Activated naive CD4-positive, alpha-beta T cell treated with anti-CD3 and anti-CD28 coated beads, Interleukin-2, amount 50 U/mL, for 24 hours (primary cell): Measurements from ENCODE around the gene NPR3.

Source experiments
- H3K27ac Mint-ChIP-seq: one replicate; pipeline ENCODE4 v1.8.0; 2021; ENCODE audit warnings: mild to moderate bottlenecking, mixed read lengths
- H3K27me3 Mint-ChIP-seq: one replicate; pipeline ENCODE4 v1.8.0; 2021; ENCODE audit warnings: mixed read lengths
- H3K36me3 Mint-ChIP-seq: one replicate; pipeline ENCODE4 v1.8.0; 2021; ENCODE audit warnings: mixed read lengths
- H3K4me1 Mint-ChIP-seq: one replicate; pipeline ENCODE4 v1.8.0; 2021; ENCODE audit warnings: mixed read lengths
- H3K4me3 Mint-ChIP-seq: one replicate; pipeline ENCODE4 v1.8.0; 2021; ENCODE audit warnings: mild to moderate bottlenecking, mixed read lengths
- H3K9me3 Mint-ChIP-seq: one replicate; pipeline ENCODE4 v1.8.0; 2021; ENCODE audit warnings: mixed read lengths

Gene NPR3, protein sequence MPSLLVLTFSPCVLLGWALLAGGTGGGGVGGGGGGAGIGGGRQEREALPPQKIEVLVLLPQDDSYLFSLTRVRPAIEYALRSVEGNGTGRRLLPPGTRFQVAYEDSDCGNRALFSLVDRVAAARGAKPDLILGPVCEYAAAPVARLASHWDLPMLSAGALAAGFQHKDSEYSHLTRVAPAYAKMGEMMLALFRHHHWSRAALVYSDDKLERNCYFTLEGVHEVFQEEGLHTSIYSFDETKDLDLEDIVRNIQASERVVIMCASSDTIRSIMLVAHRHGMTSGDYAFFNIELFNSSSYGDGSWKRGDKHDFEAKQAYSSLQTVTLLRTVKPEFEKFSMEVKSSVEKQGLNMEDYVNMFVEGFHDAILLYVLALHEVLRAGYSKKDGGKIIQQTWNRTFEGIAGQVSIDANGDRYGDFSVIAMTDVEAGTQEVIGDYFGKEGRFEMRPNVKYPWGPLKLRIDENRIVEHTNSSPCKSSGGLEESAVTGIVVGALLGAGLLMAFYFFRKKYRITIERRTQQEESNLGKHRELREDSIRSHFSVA

DNA sequence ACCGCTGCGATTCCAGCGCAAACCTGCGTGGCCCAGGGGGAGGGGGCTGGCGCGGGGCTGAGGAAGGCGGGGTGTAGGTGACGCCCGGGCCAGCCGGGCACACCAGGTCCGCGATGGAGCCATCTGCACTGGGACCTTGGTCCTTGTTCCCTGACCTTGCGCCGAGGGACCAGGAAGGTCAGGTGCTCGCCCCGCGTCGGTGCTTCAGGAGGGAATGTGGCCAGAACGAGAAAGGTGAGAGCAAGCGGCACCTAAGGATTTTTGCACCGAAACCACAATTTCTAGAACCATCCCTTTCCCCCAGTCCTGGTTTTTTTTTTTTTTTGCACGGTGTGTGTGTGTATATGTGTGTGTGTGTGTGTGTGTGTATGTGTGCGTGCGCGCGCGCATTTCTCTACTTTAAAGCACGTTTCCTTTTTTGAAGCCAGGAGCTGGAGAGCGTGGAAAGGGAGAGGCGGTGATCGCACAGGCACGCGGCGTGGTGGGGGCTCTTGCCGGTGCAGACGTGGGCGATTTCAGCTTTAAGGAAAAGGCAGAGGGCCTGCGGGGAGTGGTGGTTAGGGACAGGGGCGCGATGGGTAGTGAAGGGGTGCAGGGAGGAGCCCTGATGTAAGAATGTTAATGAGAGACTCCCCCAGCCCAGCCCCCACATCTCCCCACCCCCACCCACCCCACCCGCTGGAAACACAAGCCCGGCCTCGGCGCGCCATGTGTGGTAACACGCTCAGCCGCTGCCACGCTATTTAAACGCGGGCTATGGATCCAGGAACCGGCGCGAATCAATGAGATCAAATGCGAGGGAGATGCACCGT, at the start of gene NPR3:
Gene NPR3 (plus strand): TSS at position 772 of the 812 bp plus-strand sequence. CDS start 456 bp downstream, outside the sequence.
- Mint-ChIP-seq H3K4me1 (peaks cover 22% of the 10 kb centered on the region), H3K9me3 (no peaks in the 10 kb centered on the region), H3K27me3 (peaks cover 40% of the 10 kb centered on the region), H3K4me3 (peak within 1 kb of the TSS; percentile 54), H3K36me3 (no peaks in the 10 kb centered on the region), H3K27ac (no peak within 1 kb of the TSS)

DNA sequence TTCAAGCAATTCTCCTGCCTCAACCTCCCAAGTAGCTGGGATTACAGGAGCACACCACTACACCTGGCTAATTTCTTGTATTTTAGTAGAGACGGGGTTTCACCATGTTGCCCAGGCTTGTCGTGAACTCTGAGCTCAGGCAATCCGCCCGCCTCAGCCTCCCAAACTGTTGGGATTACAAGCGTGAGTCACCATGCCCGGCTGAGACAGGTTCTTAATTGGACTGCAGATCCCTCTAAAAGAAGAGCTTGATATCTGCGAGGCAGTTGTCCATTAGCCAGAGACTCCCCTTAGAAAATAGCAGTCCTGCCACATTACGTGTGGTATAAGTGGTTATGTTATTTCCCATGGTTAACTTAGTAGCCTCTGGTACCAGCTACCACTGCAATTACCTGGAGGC, 46.6 kb upstream of the NPR3 start:
- H3K27ac Mint-ChIP-seq = no peak overlapping the region
- H3K4me3 Mint-ChIP-seq = no peak overlapping the region
- H3K4me1 Mint-ChIP-seq = no peaks in the 10 kb centered on the region
- peaks cover 9% of the 10 kb centered on the region for H3K9me3 Mint-ChIP-seq
- H3K27me3 Mint-ChIP-seq = peaks cover 5% of the 10 kb centered on the region
- H3K36me3 Mint-ChIP-seq = peaks cover 2% of the 10 kb centered on the region

DNA sequence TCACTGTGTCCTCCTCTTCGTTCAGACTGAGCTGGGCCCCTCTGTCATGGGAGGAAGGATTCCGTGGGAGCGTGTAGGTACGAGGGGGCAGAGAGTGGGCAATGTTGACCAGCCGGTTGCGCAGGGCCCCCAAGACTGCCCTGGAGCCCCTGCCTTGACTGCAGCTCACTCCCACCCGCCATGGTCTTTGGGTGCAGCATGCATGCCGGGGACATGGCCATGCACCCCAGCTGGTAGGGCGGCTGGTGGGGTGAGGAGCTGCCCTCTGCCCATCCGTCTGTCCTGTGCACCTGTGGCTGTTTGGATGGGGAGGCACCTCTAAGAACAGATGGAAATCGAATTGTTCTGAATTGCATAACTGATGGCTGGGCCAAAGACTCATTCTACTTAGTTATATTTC, 42.6 kb upstream of the NPR3 start:
- Mint-ChIP-seq H3K27me3 (peaks cover 4% of the 10 kb centered on the region), H3K36me3 (no peaks in the 10 kb centered on the region), H3K4me3 (no peak overlapping the region), H3K9me3 (peaks cover 4% of the 10 kb centered on the region), H3K4me1 (no peaks in the 10 kb centered on the region), H3K27ac (no peak overlapping the region)

DNA sequence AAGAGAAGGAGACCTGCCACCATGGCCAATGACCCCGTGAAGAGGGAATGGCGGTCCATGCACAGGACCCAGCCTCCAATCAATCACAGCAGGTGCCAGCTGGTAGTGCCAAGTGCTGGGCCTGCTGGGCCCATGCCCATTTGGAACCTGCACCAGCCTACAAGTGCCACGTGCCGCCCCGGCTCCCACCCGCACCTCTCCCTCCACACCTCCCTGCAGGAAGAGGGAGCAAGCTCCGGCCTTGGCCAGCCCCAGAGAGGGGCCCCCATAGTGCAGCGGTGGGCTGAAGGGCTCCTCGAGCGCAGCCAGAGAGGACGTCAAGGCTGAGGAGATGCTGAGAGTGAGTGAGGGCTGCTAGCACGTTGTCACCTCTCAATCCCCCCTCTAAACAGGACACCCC, 37.8 kb upstream of the NPR3 start:
- peaks cover 3% of the 10 kb centered on the region for H3K27me3 Mint-ChIP-seq
- H3K4me1 Mint-ChIP-seq = no peaks in the 10 kb centered on the region
- no peak overlapping the region for H3K27ac Mint-ChIP-seq
- H3K36me3 Mint-ChIP-seq = no peaks in the 10 kb centered on the region
- peaks cover 4% of the 10 kb centered on the region for H3K9me3 Mint-ChIP-seq
- no peak overlapping the region for H3K4me3 Mint-ChIP-seq

DNA sequence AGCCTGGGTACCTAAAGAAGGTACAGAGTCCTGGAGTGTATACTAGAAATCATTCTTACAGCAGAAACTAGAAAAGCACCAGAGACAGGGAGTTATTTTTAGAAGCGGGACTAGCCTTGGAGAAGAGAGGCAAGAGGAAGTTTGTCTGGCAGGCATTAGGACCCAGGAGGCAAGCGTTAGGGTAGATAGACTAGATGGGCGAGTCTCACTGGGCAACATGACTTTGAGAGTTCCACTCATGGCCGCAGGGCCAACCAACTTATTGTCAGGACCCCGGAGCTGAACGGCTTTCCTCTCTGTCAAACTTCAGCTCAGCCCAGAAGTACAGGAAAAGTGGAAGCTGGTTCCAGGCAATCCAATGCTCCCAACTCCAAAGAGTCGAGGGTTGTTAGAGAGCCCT, 34.1 kb upstream of the NPR3 start:
- H3K4me3 Mint-ChIP-seq = no peak overlapping the region
- no peaks in the 10 kb centered on the region for H3K4me1 Mint-ChIP-seq
- H3K9me3 Mint-ChIP-seq = peaks cover 4% of the 10 kb centered on the region
- no peaks in the 10 kb centered on the region for H3K36me3 Mint-ChIP-seq
- H3K27ac Mint-ChIP-seq = no peak overlapping the region
- no peaks in the 10 kb centered on the region for H3K27me3 Mint-ChIP-seq

DNA sequence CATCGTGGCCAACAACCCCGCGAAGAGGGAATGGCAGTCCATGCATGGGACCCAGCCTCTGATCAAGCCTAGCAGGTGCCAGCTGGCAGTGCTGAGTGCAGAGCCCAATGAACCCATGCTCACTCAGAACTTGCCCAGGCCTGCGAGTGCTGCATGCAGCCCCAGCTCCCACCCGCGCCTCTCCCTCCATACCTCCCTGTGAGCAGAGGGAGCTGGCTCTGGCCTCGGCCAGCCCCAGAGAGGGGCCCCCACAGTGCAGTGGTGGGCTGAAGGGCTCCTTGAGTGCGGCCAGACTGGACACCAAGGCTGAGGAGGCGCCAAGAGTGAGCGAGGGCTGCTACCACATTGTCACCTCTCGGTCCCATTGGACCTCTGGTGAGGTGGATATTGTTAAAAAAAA, 32.6 kb upstream of the NPR3 start:
- peaks cover 6% of the 10 kb centered on the region for H3K9me3 Mint-ChIP-seq
- no peaks in the 10 kb centered on the region for H3K4me1 Mint-ChIP-seq
- no peak overlapping the region for H3K4me3 Mint-ChIP-seq
- no peaks in the 10 kb centered on the region for H3K36me3 Mint-ChIP-seq
- no peak overlapping the region for H3K27ac Mint-ChIP-seq
- H3K27me3 Mint-ChIP-seq = no peaks in the 10 kb centered on the region

DNA sequence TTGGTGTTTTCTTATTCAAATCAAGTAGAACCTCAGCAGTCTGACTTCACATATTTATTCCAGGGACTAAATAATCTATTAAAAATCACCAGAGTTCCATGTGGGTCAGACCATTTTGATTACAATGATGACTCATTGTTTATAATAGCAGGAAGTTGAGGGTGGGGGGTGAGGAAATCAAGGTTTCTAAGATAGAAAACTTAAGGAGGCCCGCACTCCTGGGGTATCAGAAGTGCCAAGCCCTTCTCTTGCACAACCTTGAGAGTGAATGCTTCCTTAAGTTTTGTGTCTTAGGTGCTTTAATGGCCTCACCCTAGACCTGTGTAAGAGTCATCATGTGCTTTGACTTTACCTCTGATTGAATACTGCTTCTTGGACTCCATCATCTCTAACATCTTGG, 31.9 kb upstream of the NPR3 start:
- Mint-ChIP-seq H3K4me3 (no peak overlapping the region), H3K36me3 (no peaks in the 10 kb centered on the region), H3K27ac (no peak overlapping the region), H3K9me3 (peaks cover 13% of the 10 kb centered on the region), H3K4me1 (no peaks in the 10 kb centered on the region), H3K27me3 (no peaks in the 10 kb centered on the region)

DNA sequence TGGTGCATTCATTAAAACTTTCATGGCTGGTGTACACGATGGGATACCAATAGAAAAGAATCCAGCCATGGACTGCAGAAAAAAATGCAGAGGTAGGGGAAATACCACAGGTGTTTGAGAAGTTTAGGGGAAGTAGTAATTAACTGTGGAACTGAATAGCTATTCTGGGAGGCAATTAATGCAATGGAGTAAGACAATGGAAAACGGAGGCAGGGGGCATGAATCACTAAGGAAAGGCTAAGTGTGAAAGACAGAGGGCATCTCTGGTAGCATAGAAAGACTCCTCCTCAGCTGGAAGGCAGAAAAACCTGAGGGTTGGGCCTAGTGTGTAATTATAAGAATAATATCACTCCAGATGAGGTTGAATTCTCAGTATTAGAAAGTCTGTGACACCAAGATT, 30.9 kb upstream of the NPR3 start:
- Mint-ChIP-seq H3K4me1 (no peaks in the 10 kb centered on the region), H3K9me3 (peaks cover 18% of the 10 kb centered on the region), H3K4me3 (no peak overlapping the region), H3K27ac (no peak overlapping the region), H3K27me3 (no peaks in the 10 kb centered on the region), H3K36me3 (no peaks in the 10 kb centered on the region)

DNA sequence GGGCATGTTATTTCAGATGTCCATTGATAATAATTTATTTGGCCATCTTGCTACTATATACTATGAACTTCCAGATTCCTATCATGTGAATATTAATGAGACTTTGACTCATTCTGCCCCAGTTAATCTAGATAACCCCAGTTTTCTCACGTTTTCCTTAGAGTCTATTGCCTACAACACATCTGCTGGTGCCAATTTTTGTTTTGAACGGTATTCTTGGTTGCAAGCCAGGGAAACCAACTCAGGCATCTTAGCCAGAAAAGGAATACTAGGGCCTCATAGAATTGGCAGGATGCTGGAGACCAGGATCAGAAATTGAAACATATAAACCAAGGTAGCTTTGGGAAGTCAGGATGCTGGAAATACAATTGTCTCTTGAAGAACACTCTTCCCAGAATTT, 28.0 kb upstream of the NPR3 start:
- H3K4me1 Mint-ChIP-seq = no peaks in the 10 kb centered on the region
- peaks cover 13% of the 10 kb centered on the region for H3K9me3 Mint-ChIP-seq
- no peak overlapping the region for H3K27ac Mint-ChIP-seq
- H3K36me3 Mint-ChIP-seq = no peaks in the 10 kb centered on the region
- peaks cover 2% of the 10 kb centered on the region for H3K27me3 Mint-ChIP-seq
- H3K4me3 Mint-ChIP-seq = no peak overlapping the region

DNA sequence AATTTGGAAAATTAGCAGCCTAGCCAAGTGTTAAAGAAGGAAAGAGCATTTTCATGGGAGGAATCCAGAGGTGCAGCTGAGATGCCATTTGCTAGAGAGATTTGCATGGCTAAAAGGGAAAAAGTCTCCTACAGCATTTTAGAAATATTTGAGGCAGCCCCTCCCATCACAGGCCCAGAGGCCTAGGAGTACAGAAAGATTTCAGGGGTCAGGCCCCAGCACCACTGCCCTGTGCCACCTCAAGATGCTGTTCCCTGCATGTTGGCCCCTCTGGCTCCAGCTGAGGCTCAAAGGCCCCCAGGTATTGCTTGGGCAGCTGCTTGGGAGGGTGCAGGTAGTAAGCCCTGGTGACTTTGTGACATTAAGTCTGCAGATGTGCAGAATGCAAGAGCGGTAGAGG, 26.9 kb upstream of the NPR3 start:
- Mint-ChIP-seq H3K27ac (no peak overlapping the region), H3K9me3 (peaks cover 13% of the 10 kb centered on the region), H3K27me3 (peaks cover 5% of the 10 kb centered on the region), H3K4me1 (no peaks in the 10 kb centered on the region), H3K36me3 (no peaks in the 10 kb centered on the region), H3K4me3 (no peak overlapping the region)

DNA sequence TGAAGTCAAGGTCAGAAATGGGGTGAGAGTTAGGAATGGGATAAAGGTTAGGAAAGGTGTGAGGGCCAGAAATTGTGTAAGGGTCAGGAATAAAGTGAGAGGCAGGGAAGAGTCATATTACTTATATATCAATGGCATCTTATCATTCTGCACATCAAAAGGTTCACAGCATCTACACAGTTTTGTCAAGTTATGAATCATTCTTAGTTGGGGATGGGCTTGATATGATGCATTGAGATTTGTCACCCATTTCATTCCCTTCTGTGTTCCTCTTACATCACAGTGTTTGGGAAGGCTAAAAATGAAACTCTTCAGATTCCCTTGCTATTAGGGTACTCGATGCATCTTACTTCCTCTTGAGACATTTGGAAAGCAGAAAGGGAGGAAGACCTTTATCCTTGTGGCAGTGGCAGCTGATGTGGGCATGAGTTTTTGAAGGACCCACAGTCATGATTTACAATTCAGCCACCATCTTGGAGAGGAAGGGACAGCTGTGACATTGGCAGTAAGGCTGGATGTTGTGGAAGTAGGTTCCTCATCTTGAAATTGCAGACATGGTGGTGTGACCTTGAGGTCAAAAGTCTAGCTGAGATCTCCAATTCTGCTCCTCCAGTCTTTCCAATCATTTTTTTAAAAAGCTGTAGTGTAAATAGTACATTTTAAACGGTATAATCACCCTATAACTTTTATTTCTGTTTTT, 24.2 kb upstream of the NPR3 start:
- H3K4me1 Mint-ChIP-seq = no peaks in the 10 kb centered on the region
- peaks cover 5% of the 10 kb centered on the region for H3K27me3 Mint-ChIP-seq
- H3K4me3 Mint-ChIP-seq = no peak overlapping the region
- H3K9me3 Mint-ChIP-seq = peaks cover 13% of the 10 kb centered on the region
- no peaks in the 10 kb centered on the region for H3K36me3 Mint-ChIP-seq
- no peak overlapping the region for H3K27ac Mint-ChIP-seq

DNA sequence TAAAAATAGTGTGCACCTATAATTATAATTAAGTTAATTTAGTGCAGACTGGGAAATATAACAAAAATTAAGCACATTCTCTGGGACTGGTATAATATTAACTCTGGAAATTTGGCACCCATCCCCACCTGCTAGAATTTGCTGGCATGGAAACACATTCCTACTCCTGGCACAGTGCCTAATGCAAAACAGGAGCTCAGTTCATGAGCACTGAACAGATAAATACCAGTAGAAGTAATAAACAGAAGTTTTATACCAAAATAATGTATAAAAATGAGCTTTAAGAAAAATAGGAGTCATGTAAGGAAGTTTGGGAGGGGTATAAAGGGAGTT, 23.7 kb upstream of the NPR3 start:
- Mint-ChIP-seq H3K9me3 (peaks cover 13% of the 10 kb centered on the region), H3K4me1 (no peaks in the 10 kb centered on the region), H3K36me3 (no peaks in the 10 kb centered on the region), H3K4me3 (no peak overlapping the region), H3K27me3 (peaks cover 5% of the 10 kb centered on the region), H3K27ac (no peak overlapping the region)

DNA sequence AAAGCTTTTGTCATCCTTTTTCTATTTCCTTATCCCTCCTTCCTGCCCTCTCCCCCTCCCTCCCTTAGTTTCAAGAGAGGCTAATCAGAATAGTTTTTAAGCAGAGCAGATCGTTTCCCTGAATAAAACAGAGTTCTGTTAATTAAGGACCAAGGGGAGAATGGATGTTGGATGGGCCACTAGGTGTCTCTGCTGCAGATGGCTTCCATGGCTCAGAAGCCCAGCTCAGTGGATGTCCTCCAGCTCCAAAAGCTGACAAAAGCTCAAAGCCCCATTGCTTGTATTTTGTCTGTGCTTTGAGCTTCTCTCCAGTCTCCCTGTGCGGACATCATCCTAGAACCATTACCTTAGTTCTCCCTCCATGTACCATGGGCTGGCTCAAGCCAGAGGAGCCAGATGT, 21.0 kb upstream of the NPR3 start:
- Mint-ChIP-seq H3K4me1 (no peaks in the 10 kb centered on the region), H3K27me3 (peaks cover 5% of the 10 kb centered on the region), H3K36me3 (no peaks in the 10 kb centered on the region), H3K4me3 (no peak overlapping the region), H3K27ac (no peak overlapping the region), H3K9me3 (no peaks in the 10 kb centered on the region)

DNA sequence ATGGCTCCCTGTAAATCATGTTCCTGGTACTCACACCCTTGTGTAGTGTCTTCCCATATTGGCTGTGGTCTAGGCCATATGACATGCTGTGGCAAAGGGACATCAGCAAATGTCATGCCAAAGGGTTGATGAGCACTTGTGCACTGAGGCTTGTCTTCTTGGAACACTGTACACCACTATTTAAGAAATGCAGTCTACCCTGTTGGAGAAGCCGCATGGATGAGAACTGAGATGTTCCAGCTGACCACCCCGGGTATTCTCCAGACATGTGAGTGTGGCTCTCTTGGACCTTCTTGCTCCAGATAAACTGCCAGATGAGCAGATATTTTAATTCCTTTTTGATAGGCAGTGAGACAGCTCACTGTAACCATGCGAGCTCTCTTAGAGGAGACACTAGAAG, 20.5 kb upstream of the NPR3 start:
- H3K27ac Mint-ChIP-seq = no peak overlapping the region
- H3K27me3 Mint-ChIP-seq = peaks cover 5% of the 10 kb centered on the region
- no peak overlapping the region for H3K4me3 Mint-ChIP-seq
- H3K36me3 Mint-ChIP-seq = no peaks in the 10 kb centered on the region
- H3K9me3 Mint-ChIP-seq = no peaks in the 10 kb centered on the region
- no peaks in the 10 kb centered on the region for H3K4me1 Mint-ChIP-seq

DNA sequence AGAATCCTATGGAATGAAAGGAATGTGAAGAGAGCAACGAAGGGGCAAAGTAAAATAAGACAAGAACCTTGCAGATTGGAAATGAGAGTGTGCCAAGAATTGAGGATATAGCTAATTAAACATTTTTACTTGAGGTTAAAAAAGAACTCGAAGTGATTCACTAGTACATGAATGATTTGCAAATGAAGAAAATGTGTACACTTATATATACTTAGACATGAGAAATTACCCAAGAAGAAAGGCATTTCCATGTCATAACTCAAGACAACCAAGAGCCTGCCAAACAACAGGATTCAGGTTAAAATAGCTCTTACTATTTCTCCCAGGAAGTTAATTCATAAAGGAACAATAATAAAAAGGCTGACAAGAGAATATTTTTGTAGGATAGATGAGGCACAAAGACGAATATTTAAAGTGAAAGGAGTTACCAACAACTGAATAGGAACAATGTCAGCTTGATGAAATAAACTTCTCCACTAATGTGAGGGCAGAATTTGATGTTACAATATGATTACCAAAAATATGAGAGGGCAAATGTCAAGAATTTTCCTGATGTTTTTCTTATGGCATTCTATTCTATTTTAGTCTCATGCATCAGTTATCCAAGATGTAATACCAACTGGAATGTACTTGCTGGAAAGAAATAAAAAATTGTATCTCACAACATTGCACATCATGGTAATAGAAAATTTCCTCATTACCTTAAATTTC, 18.9 kb upstream of the NPR3 start:
- H3K27ac Mint-ChIP-seq = no peak overlapping the region
- H3K36me3 Mint-ChIP-seq = no peaks in the 10 kb centered on the region
- H3K27me3 Mint-ChIP-seq = peaks cover 3% of the 10 kb centered on the region
- no peak overlapping the region for H3K4me3 Mint-ChIP-seq
- no peaks in the 10 kb centered on the region for H3K4me1 Mint-ChIP-seq
- H3K9me3 Mint-ChIP-seq = peaks cover 14% of the 10 kb centered on the region
